Measurements from ENCODE around the gene MAP3K19. TPM values are rescaled to one million over a fixed set of nuclear protein-coding genes. Genes with fewer than 3 reads are reported as not detected.
"Not testable (repeated sequence)": the region's sequence is repeated elsewhere in the genome, so short reads cannot be mapped to it uniquely, and the experiment has no call there.

MAP3K19 gene
- total RNA-seq, 1 donor: not detected

GRCh38 chr2:135052042-135052876 is 5.0 kb upstream of the MAP3K19 start, which contains the start of gene RAB3GAP1:
TSS of gene RAB3GAP1 (plus strand) at chr2:135052292. CDS start at chr2:135052308, 16 bp downstream.
- peak; percentile 88 for DNase-seq (ENCODE audit: low read depth)
- TF ChIP-seq CTCF (IDR thresholded peaks at IDR 0.05; ENCODE audit: insufficient read depth, low read depth, low read length): no peak

GRCh38 chr2:135050684-135051083 is 3.4 kb upstream of the MAP3K19 start:
- no peak for DNase-seq (ENCODE audit: low read depth)
- no peak for TF ChIP-seq CTCF (IDR thresholded peaks at IDR 0.05; ENCODE audit: insufficient read depth, low read depth, low read length)
- no peak overlapping the region for H3K4me3 ChIP-seq (ENCODE audit: low read depth, low read length)

More at GRCh38 chr2:135052042-135052876, 5.0 kb upstream of the MAP3K19 start, which contains the start of gene RAB3GAP1:
- peak within 1 kb of the TSS; percentile 99 for H3K4me3 ChIP-seq (ENCODE audit: low read depth, low read length)

GRCh38 chr2:135050132-135050531 is 2.9 kb upstream of the MAP3K19 start:
- DNase-seq (ENCODE audit: low read depth): no peak
- TF ChIP-seq CTCF (IDR thresholded peaks at IDR 0.05; ENCODE audit: insufficient read depth, low read depth, low read length): no peak
- H3K4me3 ChIP-seq (ENCODE audit: low read depth, low read length): no peak overlapping the region

- no peak for DNase-seq (ENCODE audit: low read depth)
- TF ChIP-seq CTCF (IDR thresholded peaks at IDR 0.05; ENCODE audit: insufficient read depth, low read depth, low read length): no peak
- H3K4me3 ChIP-seq (ENCODE audit: low read depth, low read length): no peak overlapping the region
Observed at GRCh38 chr2:135048122-135048521, 875 bp upstream of the MAP3K19 start.

GRCh38 chr2:135043345-135043744 is 3.9 kb downstream of the MAP3K19 start:
- no peak for DNase-seq (ENCODE audit: low read depth)
- H3K4me3 ChIP-seq (ENCODE audit: low read depth, low read length): no peak overlapping the region
- TF ChIP-seq CTCF (IDR thresholded peaks at IDR 0.05; ENCODE audit: insufficient read depth, low read depth, low read length): peak; percentile 54

- peak; percentile 48 for DNase-seq (ENCODE audit: low read depth)
- no peak for TF ChIP-seq CTCF (IDR thresholded peaks at IDR 0.05; ENCODE audit: insufficient read depth, low read depth, low read length)
- H3K4me3 ChIP-seq (ENCODE audit: low read depth, low read length): no peak overlapping the region
Observed at GRCh38 chr2:135037831-135038230, 9.4 kb downstream of the MAP3K19 start.

- not testable (repeated sequence) for DNase-seq (ENCODE audit: low read depth); H3K4me3 ChIP-seq (ENCODE audit: low read depth, low read length)
Observed at GRCh38 chr2:135033216-135033615, 14.0 kb downstream of the MAP3K19 start.
